GM12891 (cell line): ENCODE results near the gene GPX3.

Experiments used
- PAX5 ChIP-seq: IDR thresholded peaks from 2 replicates; pipeline ENCODE4 v1.6.1; 2011; ENCODE audit warnings: low read length, moderate library complexity, mild to moderate bottlenecking; ENCODE audit not compliant: insufficient read depth, severe bottlenecking
- POLR2A ChIP-seq: IDR thresholded peaks from 2 replicates; pipeline ENCODE4 v1.6.1; 2011; ENCODE audit warnings: low read depth, low read length, control low read depth
- POLR2AphosphoS5 ChIP-seq: IDR thresholded peaks from 2 replicates; pipeline ENCODE4 v1.6.1; 2011; ENCODE audit warnings: low read depth, low read length, control low read depth
- POU2F2 ChIP-seq: IDR thresholded peaks from 2 replicates; pipeline ENCODE4 v1.6.1; 2011; ENCODE audit warnings: low read depth, mild to moderate bottlenecking, control low read depth, low read length, moderate library complexity
- TAF1 ChIP-seq: IDR thresholded peaks from 2 replicates; pipeline ENCODE4 v1.6.1; 2011; ENCODE audit warnings: low read depth, low read length, control low read depth

- no peak for TF ChIP-seq POLR2A
- no peak for TF ChIP-seq POLR2AphosphoS5
- TF ChIP-seq TAF1, result no peak
- TF ChIP-seq PAX5, result no peak
- TF ChIP-seq POU2F2, result no peak
Observed at GRCh38 chr5:150987746-150988145, 32.6 kb upstream of the GPX3 start.
